Right atrium auricular region (tissue), 2 donors: Measurements from ENCODE around the gene CMTM5. TPM values are rescaled to one million over a fixed set of nuclear protein-coding genes. Genes with fewer than 3 reads are reported as not detected.
A peak's percentile ranks its signal among the peaks of the same experiment; 100 is the strongest.
"Not testable (repeated sequence)": the region's sequence is repeated elsewhere in the genome, so short reads cannot be mapped to it uniquely, and the experiment has no call there.

Experiments used
- DNase-seq: peaks from one replicate; pipeline ENCODE4 v3.0.0-alpha.2; 2019; ENCODE audit warnings: low spot score
- H3K27ac ChIP-seq, 2 donors: fragments of 200-600 bp; sonication (generic); 1 replicate in 1 of 2; 2 replicates in 1 of 2; pipeline ENCODE4 v1.5.1; 2016 to 2019
- H3K27me3 ChIP-seq, 2 donors: fragments of 200-600 bp; sonication (generic); one replicate each; pipeline versions ENCODE4 v1.5.1 to v1.6.0; 2017 to 2019
- H3K36me3 ChIP-seq: fragments of 200-600 bp; sonication (generic); one replicate; pipeline ENCODE4 v1.5.1; 2016
- H3K4me1 ChIP-seq, 2 donors: fragments of 200-600 bp; sonication (generic); one replicate each; pipeline versions ENCODE4 v1.5.1 to v1.6.0; 2017 to 2019
- H3K4me3 ChIP-seq, 2 donors: fragments of 200-600 bp; sonication (generic); 1 replicate in 1 of 2; 2 replicates in 1 of 2; pipeline ENCODE4 v1.5.1; 2017 to 2019; ENCODE audit warnings: mild to moderate bottlenecking in 1 of 2, moderate library complexity in 1 of 2
- H3K9me3 ChIP-seq, 2 donors: fragments of 200-600 bp; sonication (generic); one replicate each; pipeline ENCODE4 v1.5.1; 2019
- CTCF ChIP-seq, 2 donors: fragments of 200-600 bp; sonication (generic); IDR thresholded peaks; one replicate each; pipeline ENCODE4 v1.5.1; 2019; ENCODE audit warnings: antibody characterized with exemption in 2 of 2
- total RNA-seq, 2 donors: library from RNA; depleted of rRNA; stranded (reverse); fragments of >200 nt; gene quantifications; one replicate each; pipeline ENCODE4 v1.1.0, GENCODE V29; 2016

The CMTM5 gene
- total RNA-seq, 2 donors from 2014 or later, result not detected

- H3K27me3 ChIP-seq, result no peaks in the 10 kb centered on the region
- no peak for TF ChIP-seq CTCF (IDR thresholded peaks at IDR 0.05)
- peaks cover 98% of the 10 kb centered on the region for H3K36me3 ChIP-seq
- no peaks in the 10 kb centered on the region for H3K9me3 ChIP-seq
- H3K4me1 ChIP-seq, result no peaks in the 10 kb centered on the region
- DNase-seq, result no peak
- H3K27ac ChIP-seq, result peak overlapping the region; percentile 67 to 69
- peak overlapping the region; percentile 61 to 82 for H3K4me3 ChIP-seq
Measured at GRCh38 chr14:23399136-23399535, 22.3 kb downstream of the CMTM5 start.

DNA sequence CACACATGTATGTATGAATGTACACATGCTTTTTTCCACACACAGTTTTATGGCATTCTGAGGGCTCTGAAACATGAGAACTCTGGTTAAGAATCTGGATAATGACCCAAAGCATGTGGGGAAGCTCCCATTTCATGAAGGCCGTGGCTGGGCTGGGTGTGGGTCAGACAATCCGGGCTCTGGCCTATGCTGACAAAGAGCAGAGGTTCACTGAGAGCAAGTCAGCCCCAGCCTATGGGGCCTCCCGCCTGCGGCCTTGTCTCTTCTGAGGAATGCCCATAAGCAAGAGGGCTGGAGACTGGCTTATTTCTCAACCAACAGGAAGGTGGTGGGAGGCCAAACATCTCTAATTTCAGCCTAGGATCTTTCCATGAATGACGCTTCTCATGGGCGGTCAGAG lies 22.7 kb downstream of the CMTM5 start:
- peaks cover 98% of the 10 kb centered on the region for H3K36me3 ChIP-seq
- no peak for TF ChIP-seq CTCF (IDR thresholded peaks at IDR 0.05)
- peak overlapping the region; percentile 61 to 82 for H3K4me3 ChIP-seq
- no peaks in the 10 kb centered on the region for H3K27me3 ChIP-seq
- H3K4me1 ChIP-seq, result no peaks in the 10 kb centered on the region
- no peak for DNase-seq
- peak overlapping the region; percentile 67 to 81 for H3K27ac ChIP-seq
- H3K9me3 ChIP-seq, result no peaks in the 10 kb centered on the region

DNA sequence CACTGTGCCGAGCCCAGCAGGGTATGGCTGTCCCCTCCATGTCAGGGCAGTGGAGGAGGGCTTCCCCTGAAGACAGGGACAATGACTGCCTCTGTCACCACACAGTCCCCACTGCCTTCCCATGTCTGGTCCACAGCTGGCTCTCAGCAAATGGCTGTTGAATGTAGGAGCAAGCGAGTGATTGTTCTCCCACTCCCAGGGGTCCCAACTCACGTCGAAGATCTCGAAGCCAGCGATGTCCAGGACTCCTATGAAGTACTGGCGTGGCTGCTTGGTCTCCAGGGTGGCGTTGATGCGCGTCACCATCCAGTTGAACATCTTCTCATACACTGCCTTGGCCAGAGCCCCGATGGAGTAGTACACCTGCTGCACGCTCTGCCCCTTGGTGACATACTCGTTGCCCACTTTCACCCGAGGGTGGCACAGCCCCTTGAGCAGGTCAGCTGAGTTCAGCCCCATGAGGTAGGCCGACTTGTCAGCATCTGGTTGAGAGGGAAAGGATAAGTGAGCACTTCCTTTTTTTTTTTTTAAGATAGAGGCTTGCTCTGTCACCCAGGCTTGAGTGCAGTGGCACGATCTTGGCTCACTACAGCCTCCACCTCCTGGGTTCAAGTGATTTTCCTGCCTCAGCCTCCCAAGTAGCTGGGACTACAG lies 23.8 kb downstream of the CMTM5 start:
- Histone ChIP-seq H3K4me3 (peak overlapping the region; percentile 61 to 82), H3K36me3 (peaks cover 98% of the 10 kb centered on the region), H3K27ac (peak overlapping the region; percentile 81 to 91)
- DNase-seq, H3K4me1 ChIP-seq, H3K9me3 ChIP-seq, H3K27me3 ChIP-seq: not testable (repeated sequence)

DNA sequence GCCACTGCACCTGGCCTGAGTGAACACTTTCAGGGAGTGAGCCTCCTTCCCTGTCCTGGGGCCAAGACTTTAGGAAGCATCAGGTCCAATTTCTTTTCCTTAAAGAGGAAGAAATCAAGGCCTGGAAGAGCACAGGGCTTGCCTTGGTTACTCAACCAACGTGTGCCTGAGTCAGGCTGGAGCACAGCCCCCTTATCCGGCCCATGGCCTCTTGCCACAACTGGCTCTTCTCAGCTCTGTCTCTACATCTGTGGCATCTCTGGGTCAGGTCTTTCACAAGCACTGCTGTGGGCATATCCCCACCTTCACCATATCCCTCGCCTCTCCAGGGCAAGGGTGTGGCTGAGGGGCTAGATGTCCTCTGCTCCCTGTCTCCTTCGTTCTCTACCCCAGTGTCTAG lies 24.4 kb downstream of the CMTM5 start:
- no peaks in the 10 kb centered on the region for H3K9me3 ChIP-seq
- no peak for TF ChIP-seq CTCF (IDR thresholded peaks at IDR 0.05)
- DNase-seq, result no peak
- peak overlapping the region; percentile 61 to 82 for H3K4me3 ChIP-seq
- H3K4me1 ChIP-seq, result no peaks in the 10 kb centered on the region
- H3K36me3 ChIP-seq, result peaks cover 98% of the 10 kb centered on the region
- no peaks in the 10 kb centered on the region for H3K27me3 ChIP-seq
- peak overlapping the region; percentile 81 to 91 for H3K27ac ChIP-seq

- Histone ChIP-seq H3K27me3 (no peaks in the 10 kb centered on the region), H3K9me3 (no peaks in the 10 kb centered on the region), H3K4me3 (peak overlapping the region; percentile 61 to 82), H3K36me3 (peaks cover 98% of the 10 kb centered on the region), H3K27ac (peak overlapping the region; percentile 81 to 91), H3K4me1 (no peaks in the 10 kb centered on the region)
- TF ChIP-seq CTCF (IDR thresholded peaks at IDR 0.05), result no peak
- DNase-seq, result no peak
Measured at GRCh38 chr14:23402296-23403138, 25.7 kb downstream of the CMTM5 start.

DNA sequence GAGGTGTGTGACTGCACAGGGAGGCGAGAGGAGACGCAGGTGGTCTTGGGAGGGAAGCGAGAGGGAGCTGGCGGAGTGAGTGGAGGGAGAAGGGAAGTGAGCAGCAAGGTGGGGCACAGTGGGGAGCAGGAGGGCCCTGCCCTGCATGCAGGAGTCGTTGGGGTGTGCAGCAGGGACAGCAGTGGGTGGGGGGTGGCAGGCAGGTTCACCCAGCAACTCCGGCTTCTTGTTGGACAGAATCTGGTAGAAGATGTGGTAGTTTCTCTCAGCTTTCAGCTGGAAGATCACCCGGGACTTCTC lies 26.2 kb downstream of the CMTM5 start:
- peaks cover 100% of the 10 kb centered on the region for H3K36me3 ChIP-seq
- no peak for DNase-seq

More for the DNA sequence above, 26.2 kb downstream of the CMTM5 start:
- H3K27ac ChIP-seq, result peak overlapping the region; percentile 81 to 91
- peak overlapping the region; percentile 61 to 82 for H3K4me3 ChIP-seq
- H3K27me3 ChIP-seq, result no peaks in the 10 kb centered on the region
- H3K4me1 ChIP-seq, result no peaks in the 10 kb centered on the region
- H3K9me3 ChIP-seq, result no peaks in the 10 kb centered on the region
- no peak for TF ChIP-seq CTCF (IDR thresholded peaks at IDR 0.05)
